ENCODE results near the gene DAZAP1. TPM values are rescaled to one million over a fixed set of nuclear protein-coding genes. Genes with fewer than 3 reads are reported as not detected.

Gene DAZAP1
- total and polyA plus RNA-seq, 4 donors, result 5.4 to 45.0 (median 29.7) TPM

DNA sequence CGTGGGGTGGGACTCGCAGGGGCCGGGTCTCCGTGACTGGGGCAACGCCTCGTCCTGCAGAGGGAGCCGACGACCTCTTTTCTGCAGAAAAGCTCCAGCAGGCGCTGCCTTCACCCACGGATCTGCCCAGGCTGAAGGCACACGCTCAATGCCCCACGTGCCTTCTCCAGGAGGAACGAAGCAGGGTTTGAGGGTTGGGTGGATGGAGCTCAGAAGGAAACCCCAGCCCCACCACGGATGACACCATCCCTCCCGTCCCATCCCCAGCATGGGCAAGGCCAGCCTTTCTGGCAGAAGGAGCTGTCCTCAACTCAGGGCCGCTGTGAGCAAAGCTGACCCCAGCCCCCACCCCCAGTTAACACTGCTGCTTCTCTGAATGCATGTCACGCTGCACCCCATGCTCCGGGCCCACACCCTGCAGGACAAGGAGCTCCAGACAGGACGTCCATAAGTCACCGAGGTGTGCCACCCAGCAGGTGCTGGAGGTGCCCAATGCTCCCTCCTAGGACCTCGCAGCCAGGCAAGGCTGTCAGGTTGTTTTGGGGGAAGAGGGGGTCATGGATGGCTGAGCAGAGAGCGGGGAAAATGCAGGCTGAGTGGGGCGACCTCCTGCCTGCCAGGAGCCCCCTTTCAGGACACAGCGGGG, 64.3 kb downstream of the DAZAP1 start:
- Histone ChIP-seq H3K27ac (ENCODE audit: low read depth in 1 of 2, low read length in 2 of 2) (no peak overlapping the region), H3K4me1 (ENCODE audit: control insufficient read depth in 4 of 4, insufficient read depth in 4 of 4, low read length in 3 of 4) (peaks cover 30 to 61% (median 40%) of the 10 kb centered on the region in 4 donors), H3K9ac (ENCODE audit: low read depth in 1 of 2, low read length in 2 of 2) (no peak overlapping the region), H3K36me3 (ENCODE audit: control insufficient read depth in 4 of 4, insufficient read depth in 3 of 4, low read depth in 1 of 4, low read length in 3 of 4) (peaks cover 0 to 6% (median 0%) of the 10 kb centered on the region in 4 donors), H3K27me3 (ENCODE audit: control insufficient read depth in 4 of 4, insufficient read depth in 4 of 4, low read length in 3 of 4) (peaks cover 0 to 7% (median 7%) of the 10 kb centered on the region in 4 donors), H3K4me3 (ENCODE audit: low read depth in 1 of 3, low read length in 3 of 3) (no peak overlapping the region), H3K9me3 (ENCODE audit: control insufficient read depth in 4 of 4, low read length in 3 of 4) (no peaks in the 10 kb centered on the region)
- no peak for TF ChIP-seq HNF4G (IDR thresholded peaks at IDR 0.05)
- no peak for TF ChIP-seq EGR1 (IDR thresholded peaks at IDR 0.05; ENCODE audit: low read depth in 2 of 2)
- TF ChIP-seq FOXA2 (IDR thresholded peaks at IDR 0.05), result no peak
- no peak for TF ChIP-seq FOXA1 (IDR thresholded peaks at IDR 0.05)
- TF ChIP-seq, protein P1, sequence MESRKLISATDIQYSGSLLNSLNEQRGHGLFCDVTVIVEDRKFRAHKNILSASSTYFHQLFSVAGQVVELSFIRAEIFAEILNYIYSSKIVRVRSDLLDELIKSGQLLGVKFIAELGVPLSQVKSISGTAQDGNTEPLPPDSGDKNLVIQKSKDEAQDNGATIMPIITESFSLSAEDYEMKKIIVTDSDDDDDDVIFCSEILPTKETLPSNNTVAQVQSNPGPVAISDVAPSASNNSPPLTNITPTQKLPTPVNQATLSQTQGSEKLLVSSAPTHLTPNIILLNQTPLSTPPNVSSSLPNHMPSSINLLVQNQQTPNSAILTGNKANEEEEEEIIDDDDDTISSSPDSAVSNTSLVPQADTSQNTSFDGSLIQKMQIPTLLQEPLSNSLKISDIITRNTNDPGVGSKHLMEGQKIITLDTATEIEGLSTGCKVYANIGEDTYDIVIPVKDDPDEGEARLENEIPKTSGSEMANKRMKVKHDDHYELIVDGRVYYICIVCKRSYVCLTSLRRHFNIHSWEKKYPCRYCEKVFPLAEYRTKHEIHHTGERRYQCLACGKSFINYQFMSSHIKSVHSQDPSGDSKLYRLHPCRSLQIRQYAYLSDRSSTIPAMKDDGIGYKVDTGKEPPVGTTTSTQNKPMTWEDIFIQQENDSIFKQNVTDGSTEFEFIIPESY (IDR thresholded peaks at IDR 0.05), result no peak
- no peak for TF ChIP-seq YY1 (IDR thresholded peaks at IDR 0.05)
- TF ChIP-seq RAD21 (IDR thresholded peaks at IDR 0.05), result no peak
- TF ChIP-seq, protein P2, sequence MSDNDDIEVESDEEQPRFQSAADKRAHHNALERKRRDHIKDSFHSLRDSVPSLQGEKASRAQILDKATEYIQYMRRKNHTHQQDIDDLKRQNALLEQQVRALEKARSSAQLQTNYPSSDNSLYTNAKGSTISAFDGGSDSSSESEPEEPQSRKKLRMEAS (IDR thresholded peaks at IDR 0.05), result no peak
- no peak for TF ChIP-seq GABPA (IDR thresholded peaks at IDR 0.05 in 1 of 2, conservative IDR thresholded peaks at IDR 0.05 in 1 of 2)
- TF ChIP-seq SP1 (IDR thresholded peaks at IDR 0.05), result no peak
- TF ChIP-seq, protein P3, sequence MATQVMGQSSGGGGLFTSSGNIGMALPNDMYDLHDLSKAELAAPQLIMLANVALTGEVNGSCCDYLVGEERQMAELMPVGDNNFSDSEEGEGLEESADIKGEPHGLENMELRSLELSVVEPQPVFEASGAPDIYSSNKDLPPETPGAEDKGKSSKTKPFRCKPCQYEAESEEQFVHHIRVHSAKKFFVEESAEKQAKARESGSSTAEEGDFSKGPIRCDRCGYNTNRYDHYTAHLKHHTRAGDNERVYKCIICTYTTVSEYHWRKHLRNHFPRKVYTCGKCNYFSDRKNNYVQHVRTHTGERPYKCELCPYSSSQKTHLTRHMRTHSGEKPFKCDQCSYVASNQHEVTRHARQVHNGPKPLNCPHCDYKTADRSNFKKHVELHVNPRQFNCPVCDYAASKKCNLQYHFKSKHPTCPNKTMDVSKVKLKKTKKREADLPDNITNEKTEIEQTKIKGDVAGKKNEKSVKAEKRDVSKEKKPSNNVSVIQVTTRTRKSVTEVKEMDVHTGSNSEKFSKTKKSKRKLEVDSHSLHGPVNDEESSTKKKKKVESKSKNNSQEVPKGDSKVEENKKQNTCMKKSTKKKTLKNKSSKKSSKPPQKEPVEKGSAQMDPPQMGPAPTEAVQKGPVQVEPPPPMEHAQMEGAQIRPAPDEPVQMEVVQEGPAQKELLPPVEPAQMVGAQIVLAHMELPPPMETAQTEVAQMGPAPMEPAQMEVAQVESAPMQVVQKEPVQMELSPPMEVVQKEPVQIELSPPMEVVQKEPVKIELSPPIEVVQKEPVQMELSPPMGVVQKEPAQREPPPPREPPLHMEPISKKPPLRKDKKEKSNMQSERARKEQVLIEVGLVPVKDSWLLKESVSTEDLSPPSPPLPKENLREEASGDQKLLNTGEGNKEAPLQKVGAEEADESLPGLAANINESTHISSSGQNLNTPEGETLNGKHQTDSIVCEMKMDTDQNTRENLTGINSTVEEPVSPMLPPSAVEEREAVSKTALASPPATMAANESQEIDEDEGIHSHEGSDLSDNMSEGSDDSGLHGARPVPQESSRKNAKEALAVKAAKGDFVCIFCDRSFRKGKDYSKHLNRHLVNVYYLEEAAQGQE (IDR thresholded peaks at IDR 0.05), result no peak
- TF ChIP-seq, protein P4, sequence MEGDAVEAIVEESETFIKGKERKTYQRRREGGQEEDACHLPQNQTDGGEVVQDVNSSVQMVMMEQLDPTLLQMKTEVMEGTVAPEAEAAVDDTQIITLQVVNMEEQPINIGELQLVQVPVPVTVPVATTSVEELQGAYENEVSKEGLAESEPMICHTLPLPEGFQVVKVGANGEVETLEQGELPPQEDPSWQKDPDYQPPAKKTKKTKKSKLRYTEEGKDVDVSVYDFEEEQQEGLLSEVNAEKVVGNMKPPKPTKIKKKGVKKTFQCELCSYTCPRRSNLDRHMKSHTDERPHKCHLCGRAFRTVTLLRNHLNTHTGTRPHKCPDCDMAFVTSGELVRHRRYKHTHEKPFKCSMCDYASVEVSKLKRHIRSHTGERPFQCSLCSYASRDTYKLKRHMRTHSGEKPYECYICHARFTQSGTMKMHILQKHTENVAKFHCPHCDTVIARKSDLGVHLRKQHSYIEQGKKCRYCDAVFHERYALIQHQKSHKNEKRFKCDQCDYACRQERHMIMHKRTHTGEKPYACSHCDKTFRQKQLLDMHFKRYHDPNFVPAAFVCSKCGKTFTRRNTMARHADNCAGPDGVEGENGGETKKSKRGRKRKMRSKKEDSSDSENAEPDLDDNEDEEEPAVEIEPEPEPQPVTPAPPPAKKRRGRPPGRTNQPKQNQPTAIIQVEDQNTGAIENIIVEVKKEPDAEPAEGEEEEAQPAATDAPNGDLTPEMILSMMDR (IDR thresholded peaks at IDR 0.05; ENCODE audit: low read depth, low read length, missing input control), result no peak
- no peak for TF ChIP-seq RXRA (IDR thresholded peaks at IDR 0.05)
- TF ChIP-seq JUND (IDR thresholded peaks at IDR 0.05), result no peak
- TF ChIP-seq, protein P5, sequence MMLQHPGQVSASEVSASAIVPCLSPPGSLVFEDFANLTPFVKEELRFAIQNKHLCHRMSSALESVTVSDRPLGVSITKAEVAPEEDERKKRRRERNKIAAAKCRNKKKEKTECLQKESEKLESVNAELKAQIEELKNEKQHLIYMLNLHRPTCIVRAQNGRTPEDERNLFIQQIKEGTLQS (IDR thresholded peaks at IDR 0.05), result no peak
- no peak for TF ChIP-seq TAF1 (conservative IDR thresholded peaks at IDR 0.05)
- TF ChIP-seq NR2F2 (IDR thresholded peaks at IDR 0.05), result no peak
- no peak for DNase-seq (ENCODE audit: low spot score)
- WGBS, result 29% methylated on average over 24 of the region's 24 CpGs
